Activated CD8-positive, alpha-beta T cell treated with anti-CD3 and anti-CD28 coated beads, Interleukin-2, amount 10 ng/mL, durations not matched to agents 7 days and 5 days (primary cell): ENCODE measurements around the gene AGPAT4. TPM values are rescaled to one million over a fixed set of nuclear protein-coding genes. Genes with fewer than 3 reads are reported as not detected.

Source experiments
- ATAC-seq: fragments of 150-1000 bp; cut with Tn5 transposase; one replicate; pipeline ENCODE4 v1.10.0; 2021; ENCODE audit warnings: moderate library complexity
- CTCF ChIA-PET: fragments of 350-600 bp; sonication (Branson Sonifier 250); formaldehyde crosslinking; loops from one replicate; lab custom pipeline; 2021; ENCODE audit warnings: antibody characterized with exemption; lab: Charles Lee
- POLR2A ChIA-PET: fragments of 350-600 bp; sonication (Branson Sonifier 250); formaldehyde crosslinking; loops from one replicate; lab custom pipeline; 2021; ENCODE audit warnings: antibody characterized with exemption; lab: Charles Lee
- DNase-seq: peaks from one replicate; pipeline ENCODE4 v3.0.0-alpha.2; 2020
- H3K27ac Mint-ChIP-seq: one replicate; pipeline ENCODE4 v1.8.0; 2021; ENCODE audit warnings: mild to moderate bottlenecking, mixed read lengths
- H3K27me3 Mint-ChIP-seq: one replicate; pipeline ENCODE4 v1.8.0; 2021; ENCODE audit warnings: low read depth, mixed read lengths
- H3K36me3 Mint-ChIP-seq: one replicate; pipeline ENCODE4 v1.8.0; 2021; ENCODE audit warnings: low read depth, mixed read lengths
- H3K4me1 Mint-ChIP-seq: one replicate; pipeline ENCODE4 v1.8.0; 2021; ENCODE audit warnings: low read depth, mixed read lengths
- H3K4me3 Mint-ChIP-seq: one replicate; pipeline ENCODE4 v1.8.0; 2021; ENCODE audit warnings: mild to moderate bottlenecking, mixed read lengths
- H3K9me3 Mint-ChIP-seq: one replicate; pipeline ENCODE4 v1.8.0; 2022; ENCODE audit warnings: mixed read lengths; ENCODE audit not compliant: insufficient read depth
- total RNA-seq, 2 experiments: library from RNA; stranded (reverse); gene quantifications; one replicate each; pipeline ENCODE4 v1.2.3, GENCODE V29; 2021

The AGPAT4 gene
- total RNA-seq, 2 experiments from 2014 or later, result 4.0 to 4.3 TPM

DNA sequence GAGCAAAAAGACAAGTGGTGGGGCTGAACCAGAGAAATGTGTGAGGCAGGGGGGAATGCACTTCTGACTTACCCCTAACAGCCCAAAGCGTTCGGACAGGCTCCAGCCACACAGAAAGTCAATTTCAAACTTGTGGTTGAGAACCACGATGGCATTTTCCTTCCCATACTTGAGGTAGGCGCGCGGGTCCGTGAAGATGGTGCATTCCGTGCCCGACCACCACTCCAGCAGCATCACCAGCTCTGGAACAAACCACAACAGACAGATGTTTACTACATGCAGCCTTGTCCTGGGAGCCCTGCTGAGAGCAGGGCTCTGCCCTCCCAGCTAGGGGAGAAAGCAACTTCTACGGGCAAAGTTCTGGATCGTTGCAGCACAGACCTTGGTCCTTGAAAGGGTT is 107.7 kb downstream of the AGPAT4 start:
- no peak for DNase-seq
- H3K27me3 Mint-ChIP-seq, result no peaks in the 10 kb centered on the region
- ATAC-seq, result no peak
- CTCF ChIA-PET, result no interaction called here
- H3K4me1 Mint-ChIP-seq, result peaks cover 2% of the 10 kb centered on the region
- H3K4me3 Mint-ChIP-seq, result no peak overlapping the region
- POLR2A ChIA-PET, result no interaction called here
- no peak overlapping the region for H3K27ac Mint-ChIP-seq
- H3K9me3 Mint-ChIP-seq, result no peaks in the 10 kb centered on the region
- H3K36me3 Mint-ChIP-seq, result no peaks in the 10 kb centered on the region

DNA sequence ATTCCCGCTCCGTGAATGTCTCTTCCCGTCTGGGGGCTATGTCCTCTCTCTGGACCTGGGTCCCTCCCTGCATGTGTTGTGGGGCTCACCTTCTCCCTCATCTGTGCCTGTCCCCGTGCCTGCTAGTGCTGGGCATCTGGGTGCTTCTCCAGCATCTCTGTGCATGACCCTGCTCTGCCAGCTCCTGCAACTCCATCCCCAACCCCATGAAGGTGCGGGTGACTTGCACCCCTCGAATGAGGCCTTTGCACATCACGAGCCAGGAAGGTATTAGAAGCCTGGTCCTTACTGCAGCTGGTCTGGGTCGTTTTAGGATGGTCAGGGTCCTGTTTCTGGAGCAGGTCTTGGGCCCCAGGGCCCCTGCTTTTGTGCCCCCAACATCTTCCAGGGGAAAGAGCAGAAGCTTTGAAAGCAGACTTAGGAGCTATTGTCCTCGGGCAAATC is 109.7 kb downstream of the AGPAT4 start:
- no peak overlapping the region for H3K4me3 Mint-ChIP-seq
- ChIA-PET POLR2A (no interaction called here), CTCF (no interaction called here)
- H3K36me3 Mint-ChIP-seq, result no peaks in the 10 kb centered on the region
- H3K4me1 Mint-ChIP-seq, result no peaks in the 10 kb centered on the region
- H3K27me3 Mint-ChIP-seq, result no peaks in the 10 kb centered on the region
- DNase-seq, result no peak
- ATAC-seq, result no peak
- H3K9me3 Mint-ChIP-seq, result no peaks in the 10 kb centered on the region
- H3K27ac Mint-ChIP-seq, result no peak overlapping the region

DNA sequence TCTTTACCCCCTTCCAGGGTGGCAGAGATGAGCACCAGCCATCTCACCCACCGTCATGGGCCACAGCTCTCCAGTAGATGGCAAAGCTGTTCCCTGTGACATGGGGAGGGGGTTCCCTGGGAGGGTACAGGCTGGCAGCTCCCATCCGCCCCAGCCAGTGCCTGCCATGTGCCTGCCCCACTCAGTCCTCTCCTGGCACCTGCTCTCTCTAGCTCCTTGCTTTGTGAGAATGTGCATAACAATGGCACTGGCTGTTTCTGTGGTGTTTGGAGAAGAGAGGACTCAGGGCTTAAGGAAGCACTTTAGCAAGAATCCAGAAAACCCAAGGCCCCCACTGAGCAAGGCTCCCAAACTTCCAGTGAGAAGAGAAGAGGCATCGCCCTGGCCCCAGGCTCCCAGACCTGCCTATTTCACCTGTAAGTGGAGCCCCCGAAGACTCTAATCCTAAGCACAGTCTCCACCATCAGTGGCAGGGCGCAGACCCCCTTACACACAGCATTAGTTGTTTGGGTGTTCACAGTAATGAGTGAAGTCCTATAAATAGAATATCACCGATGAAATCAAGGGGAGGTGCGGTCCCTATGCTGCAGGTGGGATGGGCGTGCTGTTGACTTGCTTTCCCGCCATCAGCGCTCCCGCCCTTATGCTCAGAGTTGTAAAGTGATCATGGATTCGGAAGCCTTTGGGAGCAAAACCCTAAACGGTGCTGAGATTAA is 110.2 kb downstream of the AGPAT4 start:
- DNase-seq, result no peak
- ChIA-PET CTCF (no interaction called here), POLR2A (no interaction called here)
- no peak for ATAC-seq
- Mint-ChIP-seq H3K4me3 (no peak overlapping the region), H3K4me1 (no peaks in the 10 kb centered on the region), H3K36me3 (no peaks in the 10 kb centered on the region), H3K9me3 (no peaks in the 10 kb centered on the region), H3K27ac (no peak overlapping the region), H3K27me3 (no peaks in the 10 kb centered on the region)

DNA sequence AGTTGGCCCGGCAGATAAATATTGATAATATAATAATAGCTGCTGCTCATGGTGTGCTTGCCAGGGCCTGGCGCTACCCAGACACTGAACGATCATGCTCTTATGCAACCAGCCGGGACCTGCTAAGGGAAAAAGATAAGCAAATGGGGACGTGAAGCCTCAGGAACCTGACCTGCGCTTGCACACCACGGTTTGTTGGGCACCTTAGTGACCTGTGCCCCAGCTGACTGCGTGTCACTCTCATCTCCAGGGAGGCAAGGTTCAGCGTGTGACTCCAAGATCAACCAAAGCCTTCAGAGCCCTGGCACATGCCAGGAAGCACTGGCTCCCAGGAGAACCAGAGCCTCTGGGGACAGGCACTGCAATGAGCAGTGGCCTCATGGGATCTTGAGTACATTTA is 111.1 kb downstream of the AGPAT4 start:
- no peak overlapping the region for H3K27ac Mint-ChIP-seq
- H3K4me1 Mint-ChIP-seq, result no peaks in the 10 kb centered on the region
- H3K4me3 Mint-ChIP-seq, result no peak overlapping the region
- H3K9me3 Mint-ChIP-seq, result no peaks in the 10 kb centered on the region
- no peak for ATAC-seq
- H3K27me3 Mint-ChIP-seq, result no peaks in the 10 kb centered on the region
- ChIA-PET POLR2A (no interaction called here), CTCF (no interaction called here)
- no peaks in the 10 kb centered on the region for H3K36me3 Mint-ChIP-seq
- no peak for DNase-seq

DNA sequence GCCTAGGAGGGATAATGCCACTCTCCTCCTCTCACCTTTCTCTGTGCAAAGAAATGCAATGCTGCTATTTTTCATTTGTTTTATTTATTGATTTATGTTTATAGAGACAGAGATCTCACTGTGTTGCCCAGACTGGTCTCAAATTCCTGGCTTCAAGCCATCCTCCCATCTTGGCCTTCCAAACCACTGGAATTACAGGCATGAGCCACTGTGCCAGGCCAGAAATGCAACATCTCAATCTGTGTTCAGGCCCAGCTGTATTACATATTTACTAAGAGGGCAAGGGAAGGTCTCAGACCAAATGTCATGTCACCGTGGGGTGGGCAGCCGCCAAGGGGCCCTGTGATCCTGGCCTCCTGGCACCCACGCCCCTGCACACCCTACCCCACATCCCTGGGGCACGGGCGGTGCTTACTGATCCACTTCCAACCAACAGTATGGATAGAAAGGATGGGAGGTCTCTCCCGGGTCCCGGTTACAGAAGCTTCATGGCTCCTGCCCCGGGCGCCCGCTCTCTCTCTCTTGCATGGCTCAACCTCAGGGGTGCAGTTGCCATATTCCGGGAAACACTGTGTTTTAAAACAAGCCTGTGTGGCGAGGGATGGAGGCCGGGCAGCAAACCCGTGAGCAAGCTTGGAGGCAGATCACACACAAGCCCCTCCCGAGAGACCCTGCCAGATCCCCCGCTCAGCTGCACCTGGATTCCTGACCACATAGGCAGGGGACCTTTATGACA is 111.8 kb downstream of the AGPAT4 start:
- ATAC-seq, result no peak
- CTCF ChIA-PET, result no interaction called here
- no peaks in the 10 kb centered on the region for H3K27me3 Mint-ChIP-seq
- H3K4me1 Mint-ChIP-seq, result no peaks in the 10 kb centered on the region
- H3K27ac Mint-ChIP-seq, result no peak overlapping the region
- POLR2A ChIA-PET, result no interaction called here
- no peaks in the 10 kb centered on the region for H3K9me3 Mint-ChIP-seq
- H3K4me3 Mint-ChIP-seq, result no peak overlapping the region
- H3K36me3 Mint-ChIP-seq, result no peaks in the 10 kb centered on the region
- DNase-seq, result no peak

DNA sequence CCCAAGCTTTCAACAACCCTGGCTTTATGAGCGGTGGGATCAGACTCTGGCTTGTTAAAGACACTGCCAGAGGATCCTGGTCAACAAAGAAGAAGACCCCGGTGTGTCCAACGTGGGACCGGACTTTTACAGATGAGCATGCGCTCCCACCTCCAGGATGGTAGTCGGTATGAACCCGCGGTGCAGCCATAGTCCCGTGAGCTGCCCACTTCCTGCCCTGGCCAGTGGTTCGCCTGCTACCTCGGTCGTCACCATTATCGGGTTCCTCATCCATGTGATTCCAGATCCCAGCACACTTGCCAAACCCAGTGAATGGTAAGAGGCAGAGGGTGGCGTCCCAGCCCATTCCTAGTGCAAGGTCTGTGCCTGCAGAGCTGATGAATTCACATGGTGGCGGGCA is 112.7 kb downstream of the AGPAT4 start:
- Mint-ChIP-seq H3K4me1 (no peaks in the 10 kb centered on the region), H3K4me3 (no peak overlapping the region), H3K9me3 (no peaks in the 10 kb centered on the region), H3K27me3 (no peaks in the 10 kb centered on the region), H3K27ac (no peak overlapping the region), H3K36me3 (no peaks in the 10 kb centered on the region)
- DNase-seq (no peak), ATAC-seq (no peak)
- POLR2A ChIA-PET, result no interaction called here
- CTCF ChIA-PET, result no interaction called here

DNA sequence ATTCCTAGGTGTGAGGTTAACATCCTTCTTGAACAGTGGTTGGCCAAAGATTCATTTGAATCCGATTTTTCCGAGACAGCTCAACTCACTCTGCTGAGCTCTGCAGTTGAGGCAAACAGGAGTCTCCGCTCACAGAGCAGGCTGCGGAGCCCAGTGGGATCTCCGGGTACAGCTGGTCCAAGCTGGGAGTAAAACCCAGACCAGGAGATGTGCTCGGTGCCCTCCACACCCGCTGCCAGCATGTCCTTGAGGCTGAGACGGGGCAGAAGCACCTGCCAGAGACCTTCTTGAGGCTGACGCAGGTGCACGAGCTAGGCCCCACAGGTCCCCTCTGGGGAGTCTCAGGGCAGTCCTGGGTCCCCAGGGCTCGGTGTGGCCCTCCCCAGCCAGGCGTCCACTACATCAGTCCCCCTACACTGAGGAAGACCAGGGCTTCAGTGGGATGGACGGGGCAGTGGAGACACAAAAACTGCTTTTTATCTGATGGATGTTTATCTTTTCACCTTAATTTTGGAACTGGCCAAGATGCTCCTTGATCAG is 119.0 kb downstream of the AGPAT4 start:
- ChIA-PET POLR2A (no interaction called here), CTCF (no interaction called here)
- H3K4me3 Mint-ChIP-seq, result no peak overlapping the region
- H3K9me3 Mint-ChIP-seq, result no peaks in the 10 kb centered on the region
- no peaks in the 10 kb centered on the region for H3K27me3 Mint-ChIP-seq
- ATAC-seq, result no peak
- H3K27ac Mint-ChIP-seq, result no peak overlapping the region
- DNase-seq, result no peak
- H3K4me1 Mint-ChIP-seq, result no peaks in the 10 kb centered on the region
- H3K36me3 Mint-ChIP-seq, result no peaks in the 10 kb centered on the region

DNA sequence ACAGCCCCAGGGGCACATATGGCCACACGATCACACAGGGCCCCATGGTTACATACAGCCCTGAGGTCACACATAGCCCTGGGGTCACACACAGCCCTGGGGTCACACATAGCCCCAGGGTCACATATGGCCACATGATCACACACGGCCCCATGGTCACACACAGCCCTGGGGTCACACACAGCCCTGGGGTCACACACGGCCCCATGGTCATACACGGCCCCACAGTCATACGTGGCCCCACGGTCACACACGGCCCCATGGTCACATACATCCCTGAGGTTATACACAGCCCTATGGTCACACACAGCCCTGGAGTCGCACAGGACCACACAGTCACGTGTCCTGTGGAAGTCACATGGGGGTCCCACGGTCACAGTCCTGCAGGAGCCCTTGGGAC is 120.1 kb downstream of the AGPAT4 start:
- no peak overlapping the region for H3K27ac Mint-ChIP-seq
- POLR2A ChIA-PET, result no interaction called here
- no peak overlapping the region for H3K4me3 Mint-ChIP-seq
- no peaks in the 10 kb centered on the region for H3K9me3 Mint-ChIP-seq
- H3K27me3 Mint-ChIP-seq, result no peaks in the 10 kb centered on the region
- DNase-seq (no peak), ATAC-seq (no peak)
- H3K36me3 Mint-ChIP-seq, result no peaks in the 10 kb centered on the region
- CTCF ChIA-PET, result interaction anchor here (4.6 kb wide), 1 partner anchor 218 kb away, joined by 25 read pairs; no protein-coding TSS in a partner anchor
- H3K4me1 Mint-ChIP-seq, result no peaks in the 10 kb centered on the region

DNA sequence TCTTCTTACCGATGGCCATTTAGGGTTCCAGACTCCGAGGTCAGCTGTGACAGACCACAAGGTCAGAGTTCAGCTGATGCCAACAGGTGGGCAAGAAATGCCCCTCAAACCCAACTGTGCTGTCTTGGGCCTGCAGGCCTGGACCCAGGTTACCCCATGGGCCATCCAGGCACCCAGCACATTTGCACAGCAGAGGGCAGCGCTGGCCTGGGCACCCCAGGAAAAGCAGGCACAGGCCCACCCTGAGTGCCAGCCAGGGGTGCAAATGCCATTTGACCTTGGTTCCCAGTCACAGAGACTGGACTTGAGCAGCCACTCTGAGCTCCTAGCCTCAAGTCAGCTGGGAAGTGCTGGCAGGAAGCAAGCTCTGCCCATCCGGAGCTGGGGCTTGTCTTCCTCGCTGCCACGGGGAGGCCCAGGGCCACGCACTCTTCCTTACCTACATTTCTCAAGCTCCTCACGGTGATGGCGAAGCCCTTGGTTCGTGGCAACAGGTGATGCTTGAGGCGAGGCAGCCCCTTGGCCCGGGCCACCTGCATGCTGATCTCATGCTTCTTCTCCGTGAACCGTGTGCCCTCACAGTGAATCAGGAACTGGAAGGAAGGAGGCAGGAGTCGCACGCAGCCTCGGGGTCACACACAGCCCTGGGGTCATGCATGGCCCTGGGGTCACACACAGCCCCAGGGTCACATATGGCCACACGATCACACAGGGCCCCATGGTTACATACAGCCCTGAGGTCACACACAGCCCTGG is 120.8 kb downstream of the AGPAT4 start:
- H3K27ac Mint-ChIP-seq, result no peak overlapping the region
- H3K36me3 Mint-ChIP-seq, result no peaks in the 10 kb centered on the region
- POLR2A ChIA-PET, result no interaction called here

DNA sequence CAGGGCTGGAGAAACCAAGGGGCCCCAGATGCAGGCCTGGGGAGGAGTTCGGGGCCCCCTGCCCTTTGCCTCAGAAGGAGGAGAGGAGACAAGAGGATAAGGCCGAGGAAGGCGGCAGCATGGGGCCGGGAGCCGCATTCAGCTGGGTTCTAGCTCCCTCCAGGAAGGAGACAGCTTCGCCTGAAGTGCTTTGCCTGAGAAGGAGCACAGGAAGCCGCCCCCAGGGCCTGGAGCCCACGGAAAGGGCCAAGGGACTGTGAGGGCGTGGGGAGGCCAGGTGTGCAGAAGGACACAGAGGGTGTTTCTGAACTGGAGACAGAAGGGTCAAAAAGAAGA is 121.4 kb downstream of the AGPAT4 start:
- POLR2A ChIA-PET, result no interaction called here
- DNase-seq (no peak), ATAC-seq (no peak)
- H3K36me3 Mint-ChIP-seq, result no peaks in the 10 kb centered on the region
- peak overlapping the region; percentile 43 for H3K27ac Mint-ChIP-seq
- no peaks in the 10 kb centered on the region for H3K27me3 Mint-ChIP-seq
- no peaks in the 10 kb centered on the region for H3K9me3 Mint-ChIP-seq
- H3K4me1 Mint-ChIP-seq, result no peaks in the 10 kb centered on the region
- H3K4me3 Mint-ChIP-seq, result no peak overlapping the region
- CTCF ChIA-PET, result interaction anchor here (4.6 kb wide), 1 partner anchor 220 kb away, joined by 25 read pairs; no protein-coding TSS in a partner anchor

More for the DNA sequence above, 120.8 kb downstream of the AGPAT4 start:
- no peaks in the 10 kb centered on the region for H3K9me3 Mint-ChIP-seq
- H3K4me1 Mint-ChIP-seq, result no peaks in the 10 kb centered on the region
- no peak overlapping the region for H3K4me3 Mint-ChIP-seq
- DNase-seq, result no peak
- CTCF ChIA-PET, result interaction anchor here (4.6 kb wide), 1 partner anchor 219 kb away, joined by 25 read pairs; no protein-coding TSS in a partner anchor
- peak; percentile 49 for ATAC-seq
- no peaks in the 10 kb centered on the region for H3K27me3 Mint-ChIP-seq

DNA sequence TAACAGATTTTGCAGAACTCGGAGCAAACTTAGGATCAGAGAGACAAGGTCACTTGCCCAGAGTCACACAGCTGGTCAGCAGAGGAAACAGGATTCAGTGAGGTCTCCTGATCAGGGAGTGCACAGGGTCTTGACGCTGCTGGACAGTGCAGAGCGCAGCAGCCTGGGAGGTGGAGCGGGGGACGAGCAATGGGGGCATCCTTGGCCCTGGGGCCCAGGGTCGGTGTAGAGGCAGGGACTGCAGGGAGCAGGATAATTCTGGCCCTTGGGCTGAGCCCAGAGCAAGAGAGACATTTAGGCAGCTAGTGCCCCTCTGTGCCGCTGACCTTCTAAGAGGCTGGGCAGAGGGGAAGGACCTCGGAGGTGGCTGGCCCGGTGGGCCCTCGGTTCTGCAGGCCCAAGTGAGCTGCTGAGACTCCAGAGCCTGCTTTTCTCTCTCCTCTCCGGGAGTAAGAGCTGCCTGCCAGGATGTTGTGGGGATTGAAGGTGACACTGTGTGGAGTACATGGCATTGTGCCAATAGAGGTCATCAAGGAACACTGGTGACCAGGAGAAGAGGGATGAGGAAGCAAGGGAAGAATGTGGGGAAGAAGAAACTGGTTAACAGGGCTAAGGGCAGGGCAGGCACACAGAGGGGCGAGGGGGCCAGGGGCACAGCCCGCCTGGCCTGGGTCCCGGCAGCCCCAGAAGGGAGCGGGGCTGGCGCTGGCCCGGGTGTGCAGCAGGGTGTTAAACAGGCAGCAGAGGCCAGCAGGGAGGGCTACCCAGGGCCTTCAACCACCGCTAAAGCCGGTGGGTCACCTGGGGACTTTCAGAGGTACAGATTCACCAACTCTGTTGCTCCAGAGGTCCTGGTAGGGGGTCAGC is 122.0 kb downstream of the AGPAT4 start:
- ChIA-PET POLR2A (no interaction called here), CTCF (interaction anchor here (4.6 kb wide), 1 partner anchor 220 kb away, joined by 25 read pairs; no protein-coding TSS in a partner anchor)
- H3K4me3 Mint-ChIP-seq, result no peak overlapping the region
- H3K27me3 Mint-ChIP-seq, result no peaks in the 10 kb centered on the region
- no peaks in the 10 kb centered on the region for H3K9me3 Mint-ChIP-seq
- no peak for ATAC-seq
- H3K36me3 Mint-ChIP-seq, result no peaks in the 10 kb centered on the region
- H3K4me1 Mint-ChIP-seq, result no peaks in the 10 kb centered on the region
- no peak for DNase-seq
- no peak overlapping the region for H3K27ac Mint-ChIP-seq
